ENCODE measurements around the gene DUS4L. TPM values are rescaled to one million over a fixed set of nuclear protein-coding genes. Genes with fewer than 3 reads are reported as not detected.

DUS4L gene
- total and polyA plus RNA-seq, 2 of the 13 experiments (the other 11 are each of a cell fraction or from before 2014, with no cell fraction given): 5.6 to 9.8 TPM

GRCh38 chr7:107573537-107573936 lies 9.8 kb downstream of the DUS4L start:
- POLR2A ChIA-PET: no interaction called here
- peaks cover 2 to 29% of the 10 kb centered on the region in 2 experiments; a peak in 2 of 5 replicates for H3K36me3 ChIP-seq (replicated peaks in 1 of 2; ENCODE audit: control insufficient read depth in 1 of 2, insufficient read depth in 2 of 2, low read length in 2 of 2)
- intact Hi-C loops (cut with micrococcal nuclease; ENCODE audit: unreplicated experiment): no loop called here
- CTCF ChIA-PET (ENCODE audit: low intra/inter-chr PET ratio, low total read pairs): no interaction called here
- H3K4me3 ChIP-seq (replicated peaks in 1 of 3; ENCODE audit: insufficient read depth in 1 of 3, low read depth in 2 of 3, low read length in 3 of 3): no peak overlapping the region
- 86% methylated on average over 4 of the region's 4 CpGs for WGBS (ENCODE audit: low lambda C conversion rate)
- BruUV-seq (replicated peaks): no TSS peak
- H3K4me2 ChIP-seq (ENCODE audit: low read depth, low read length): no peak overlapping the region
- in situ Hi-C loops (cut with HindIII; ENCODE audit: extremely low pct_ligation_motif_present, low pct_unique_long_range_greater_than_20kb): no loop called here
- DNase-seq (ENCODE audit: low spot score) (no peak), ATAC-seq (no peak), FAIRE-seq (no peak)
- no peaks in the 10 kb centered on the region for H3K79me2 ChIP-seq (ENCODE audit: insufficient read depth, low read length)
- H2AFZ ChIP-seq (ENCODE audit: low read length): no peak overlapping the region
- H3K9me3 ChIP-seq (ENCODE audit: low read length): no peaks in the 10 kb centered on the region
- no peak overlapping the region for H3K9ac ChIP-seq (ENCODE audit: insufficient read depth, low read depth, low read length)
- H3K27me3 ChIP-seq (ENCODE audit: control insufficient read depth in 1 of 2, insufficient read depth in 2 of 2, low read length in 2 of 2): no peaks in the 10 kb centered on the region
- no peak overlapping the region for H3K27ac ChIP-seq (ENCODE audit: extremely low read length, insufficient read depth, low read length)
- H4K20me1 ChIP-seq (ENCODE audit: insufficient read depth, low read length): no peaks in the 10 kb centered on the region
- H3K4me1 ChIP-seq (ENCODE audit: insufficient read depth, low read length): no peaks in the 10 kb centered on the region
- TF ChIP-seq ZNF232 (CRISPR knock-in tag; IDR thresholded peaks at IDR 0.05; ENCODE audit: borderline replicate concordance) (no peak), ZBTB25 (CRISPR knock-in tag; IDR thresholded peaks at IDR 0.05) (no peak), RXRA (CRISPR knock-in tag; IDR thresholded peaks at IDR 0.05) (no peak), ZBTB34 (CRISPR knock-in tag; IDR thresholded peaks at IDR 0.05) (no peak), ZNF891 (CRISPR knock-in tag; IDR thresholded peaks at IDR 0.05) (no peak), ZNF780A (CRISPR knock-in tag; IDR thresholded peaks at IDR 0.05) (no peak), ZNF512 (CRISPR knock-in tag; IDR thresholded peaks at IDR 0.05) (no peak), ZFYVE20 (CRISPR knock-in tag; IDR thresholded peaks at IDR 0.05; ENCODE audit: borderline replicate concordance, low read depth) (no peak), IKZF1 (IDR thresholded peaks at IDR 0.05) (no peak), ZNF367 (CRISPR knock-in tag; IDR thresholded peaks at IDR 0.05; ENCODE audit: borderline replicate concordance) (no peak), ZNF616 (CRISPR knock-in tag; IDR thresholded peaks at IDR 0.05; ENCODE audit: low read depth) (no peak), ZNF597 (CRISPR knock-in tag; IDR thresholded peaks at IDR 0.05) (no peak), TEAD2 (CRISPR knock-in tag; IDR thresholded peaks at IDR 0.05) (no peak), TGIF2 (CRISPR knock-in tag; IDR thresholded peaks at IDR 0.05) (no peak), IRF9 (CRISPR knock-in tag; IDR thresholded peaks at IDR 0.05; ENCODE audit: borderline replicate concordance) (no peak), ZNF350 (CRISPR knock-in tag; IDR thresholded peaks at IDR 0.05; ENCODE audit: borderline replicate concordance, low read depth) (no peak), ZSCAN31 (CRISPR knock-in tag; IDR thresholded peaks at IDR 0.05; ENCODE audit: low read depth) (no peak), ERF (CRISPR knock-in tag; IDR thresholded peaks at IDR 0.05) (no peak)
